Left lung (tissue), 10 donors: ENCODE results near the gene NGF. TPM values are rescaled to one million over a fixed set of nuclear protein-coding genes. Genes with fewer than 3 reads are reported as not detected.
A peak's percentile ranks its signal among the peaks of the same experiment; 100 is the strongest.

ENCODE experiments used
- ATAC-seq: fragments of 200-7000 bp; cut with Tn5 transposase; one replicate; pipeline ENCODE4 v1.9.1; 2020; ENCODE audit warnings: moderate library complexity
- DNase-seq, 4 donors: peaks; one replicate each; pipeline ENCODE4 v3.0.0-alpha.2; 2013 to 2020
- H3K27ac ChIP-seq, 2 donors: fragments of 200-600 bp; sonication (generic) in 1 of 2; one replicate each; pipeline versions ENCODE4 v1.5.0 to v1.8.0; 2020 to 2021
- H3K27me3 ChIP-seq, 2 donors: fragments of 200-600 bp; sonication (generic) in 1 of 2; one replicate each; pipeline versions ENCODE4 v1.5.0 to v1.8.0; 2020 to 2021
- H3K36me3 ChIP-seq, 2 donors: fragments of 200-600 bp; sonication (generic) in 1 of 2; one replicate each; pipeline versions ENCODE4 v1.5.0 to v1.8.0; 2020 to 2021
- H3K4me1 ChIP-seq, 2 donors: fragments of 200-600 bp; one replicate each; pipeline ENCODE4 v1.8.0; 2021
- H3K4me3 ChIP-seq, 2 donors: fragments of 200-600 bp; sonication (generic) in 1 of 2; one replicate each; pipeline versions ENCODE4 v1.5.0 to v1.8.0; 2020 to 2021; ENCODE audit warnings: mild to moderate bottlenecking in 1 of 2
- H3K9me3 ChIP-seq, 2 donors: fragments of 200-600 bp; sonication (generic) in 1 of 2; one replicate each; pipeline versions ENCODE4 v1.5.0 to v1.8.0; 2020 to 2021
- intact Hi-C, 2 donors: fragments of 100-400 bp; cut with DNase I; formaldehyde crosslinking; loops; one replicate each; pipeline versions ENCODE4 v1.11.2 to v1.14.2; 2022
- polyA plus RNA-seq, 6 donors: library from polyadenylated mRNA; unstranded; fragments of 120-200 nt; gene quantifications; one replicate each; pipeline ENCODE4 v1.2.1, GENCODE V29; 2013; ENCODE audit not compliant: insufficient read length in 6 of 6
- total RNA-seq, 2 donors: library from RNA; stranded (reverse); fragmentation: NEBNext Ultra II Directional; extraction: Animal tissue kit (Norgen Biotek cat#: 25700); gene quantifications; one replicate each; pipeline ENCODE4 v1.2.1, GENCODE V29; 2021
- TF ChIP-seq, protein P1 (sequence below), 2 donors: fragments of 200-600 bp; sonication (generic) in 1 of 2; IDR thresholded peaks; one replicate each; pipeline versions ENCODE4 v1.5.0 to v1.8.0; 2021; ENCODE audit warnings: antibody characterized with exemption in 2 of 2
- donor health status: DM: no; HTN: yes; CAD: no.
- donor health status: DM: no; HTN: no; CAD: no.

The NGF gene
- total and polyA plus RNA-seq, 8 donors: 0.66 to 1.3 (median 0.87) TPM

DNA sequence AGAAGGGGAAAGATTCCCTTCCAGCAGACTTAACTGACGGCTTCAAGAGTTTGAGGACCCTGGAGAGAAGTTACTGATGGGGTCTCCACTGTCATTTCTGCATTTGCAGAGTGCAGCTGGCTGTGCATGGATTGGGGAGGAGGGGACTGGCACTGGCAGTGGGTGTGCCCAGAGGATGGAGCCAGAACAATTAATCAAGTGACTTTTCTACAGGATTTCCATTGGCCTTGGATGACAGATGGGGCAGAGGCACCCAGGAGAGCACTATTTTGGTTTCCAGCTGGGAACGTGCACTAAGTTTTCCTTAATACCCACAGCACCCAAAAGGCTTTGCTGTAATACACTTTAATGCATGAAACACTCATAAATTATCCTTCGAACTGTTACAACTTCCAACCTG is 1.3 kb downstream of the NGF start:
- H3K27ac ChIP-seq: no peak overlapping the region
- no peaks in the 10 kb centered on the region for H3K36me3 ChIP-seq
- H3K4me3 ChIP-seq: no peak overlapping the region
- peaks cover 0 to 23% of the 10 kb centered on the region in 2 donors for H3K4me1 ChIP-seq
- ATAC-seq (no peak), DNase-seq (no peak)
- intact Hi-C loops: no loop called here
- TF ChIP-seq, protein P1, sequence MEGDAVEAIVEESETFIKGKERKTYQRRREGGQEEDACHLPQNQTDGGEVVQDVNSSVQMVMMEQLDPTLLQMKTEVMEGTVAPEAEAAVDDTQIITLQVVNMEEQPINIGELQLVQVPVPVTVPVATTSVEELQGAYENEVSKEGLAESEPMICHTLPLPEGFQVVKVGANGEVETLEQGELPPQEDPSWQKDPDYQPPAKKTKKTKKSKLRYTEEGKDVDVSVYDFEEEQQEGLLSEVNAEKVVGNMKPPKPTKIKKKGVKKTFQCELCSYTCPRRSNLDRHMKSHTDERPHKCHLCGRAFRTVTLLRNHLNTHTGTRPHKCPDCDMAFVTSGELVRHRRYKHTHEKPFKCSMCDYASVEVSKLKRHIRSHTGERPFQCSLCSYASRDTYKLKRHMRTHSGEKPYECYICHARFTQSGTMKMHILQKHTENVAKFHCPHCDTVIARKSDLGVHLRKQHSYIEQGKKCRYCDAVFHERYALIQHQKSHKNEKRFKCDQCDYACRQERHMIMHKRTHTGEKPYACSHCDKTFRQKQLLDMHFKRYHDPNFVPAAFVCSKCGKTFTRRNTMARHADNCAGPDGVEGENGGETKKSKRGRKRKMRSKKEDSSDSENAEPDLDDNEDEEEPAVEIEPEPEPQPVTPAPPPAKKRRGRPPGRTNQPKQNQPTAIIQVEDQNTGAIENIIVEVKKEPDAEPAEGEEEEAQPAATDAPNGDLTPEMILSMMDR (IDR thresholded peaks at IDR 0.05): no peak
- H3K9me3 ChIP-seq: no peaks in the 10 kb centered on the region
- H3K27me3 ChIP-seq: peaks cover 16 to 42% of the 10 kb centered on the region in 2 donors

DNA sequence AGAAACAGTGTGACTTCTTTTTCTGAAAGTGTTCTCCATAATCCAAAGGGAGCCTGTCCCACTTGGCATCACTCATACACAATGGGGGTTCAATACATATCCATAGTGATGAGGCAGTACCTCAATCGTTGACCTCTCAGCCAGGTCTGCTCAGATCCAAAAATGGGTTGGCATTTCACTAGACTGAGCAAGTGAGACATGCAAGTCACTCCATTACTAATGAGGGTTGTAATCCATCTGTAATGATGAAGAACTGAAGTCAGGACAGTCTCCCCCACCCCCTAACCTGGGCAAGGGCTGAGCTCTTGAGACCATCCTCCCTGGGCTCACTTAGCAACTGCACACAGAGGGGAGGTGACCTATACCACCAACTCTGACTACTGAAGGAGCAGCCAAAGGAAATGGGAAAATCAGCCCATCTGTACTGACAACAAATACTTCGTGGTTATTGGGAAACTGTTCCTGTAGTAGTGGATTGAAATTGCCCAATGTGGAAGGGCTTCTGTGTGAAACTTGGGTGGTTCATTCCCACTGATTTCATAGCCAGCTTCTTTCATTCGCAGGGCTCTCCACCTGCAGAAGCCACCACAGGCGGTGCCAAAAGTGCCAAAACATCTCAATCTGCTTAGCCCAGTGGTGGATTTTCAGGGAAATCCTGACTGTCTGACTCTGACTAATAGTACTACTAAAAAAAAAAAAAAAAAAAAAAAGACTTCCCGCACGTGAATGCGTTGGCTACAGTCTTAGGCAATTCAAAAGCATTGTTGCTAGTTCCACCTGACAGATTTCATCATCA is 5.0 kb downstream of the NGF start:
- intact Hi-C loops: no loop called here
- Histone ChIP-seq H3K36me3 (no peaks in the 10 kb centered on the region), H3K9me3 (no peaks in the 10 kb centered on the region), H3K4me3 (no peak overlapping the region), H3K27ac (no peak overlapping the region), H3K4me1 (peaks cover 0 to 23% of the 10 kb centered on the region in 2 donors), H3K27me3 (peaks cover 8 to 25% of the 10 kb centered on the region in 2 donors)
- TF ChIP-seq, protein P1 (IDR thresholded peaks at IDR 0.05): no peak
- DNase-seq (no peak), ATAC-seq (no peak)

DNA sequence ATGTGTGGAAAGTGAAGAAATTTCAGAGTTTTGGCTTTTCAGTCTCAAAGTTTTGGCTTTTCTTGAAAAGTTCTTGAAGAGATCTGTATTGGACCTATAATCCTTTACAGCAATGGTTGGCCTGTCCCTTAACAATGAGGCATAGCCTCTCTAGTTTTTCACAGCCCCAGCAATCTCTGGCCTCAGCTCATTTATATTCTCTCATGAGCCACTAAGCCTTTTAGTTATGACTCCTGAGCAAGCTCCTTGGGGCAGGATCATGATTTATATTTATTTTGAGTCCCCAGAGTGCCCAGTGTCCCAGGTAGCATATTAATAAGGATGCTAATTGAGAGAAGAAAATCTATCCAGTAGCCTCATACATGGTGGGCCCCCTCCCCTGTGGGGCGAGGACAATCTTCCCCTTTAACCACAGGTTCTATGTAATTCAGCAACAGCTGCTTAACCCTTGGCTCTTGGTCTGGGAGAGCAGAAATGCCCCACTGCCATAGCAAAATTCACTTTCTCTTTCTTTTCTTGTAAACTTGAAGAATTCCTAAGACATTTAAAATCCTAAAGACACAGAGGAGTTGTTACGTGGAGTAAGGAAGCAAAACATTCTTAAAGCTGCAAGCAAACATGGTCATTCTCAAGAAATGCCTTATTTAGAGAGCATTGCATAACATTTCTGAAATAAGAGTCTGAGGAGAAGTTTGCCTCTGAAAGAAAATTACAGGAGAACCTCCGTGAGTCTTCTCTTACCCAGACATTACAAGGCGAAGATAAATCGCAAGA is 6.3 kb downstream of the NGF start:
- H3K36me3 ChIP-seq: no peaks in the 10 kb centered on the region
- H3K4me3 ChIP-seq: no peak overlapping the region
- TF ChIP-seq, protein P1 (IDR thresholded peaks at IDR 0.05): no peak
- peaks cover 0 to 18% of the 10 kb centered on the region in 2 donors for H3K4me1 ChIP-seq
- H3K9me3 ChIP-seq: no peaks in the 10 kb centered on the region
- H3K27me3 ChIP-seq: peaks cover 0 to 12% of the 10 kb centered on the region in 2 donors
- DNase-seq (no peak), ATAC-seq (peak; percentile 52)
- no peak overlapping the region for H3K27ac ChIP-seq
- intact Hi-C loops: no loop called here

DNA sequence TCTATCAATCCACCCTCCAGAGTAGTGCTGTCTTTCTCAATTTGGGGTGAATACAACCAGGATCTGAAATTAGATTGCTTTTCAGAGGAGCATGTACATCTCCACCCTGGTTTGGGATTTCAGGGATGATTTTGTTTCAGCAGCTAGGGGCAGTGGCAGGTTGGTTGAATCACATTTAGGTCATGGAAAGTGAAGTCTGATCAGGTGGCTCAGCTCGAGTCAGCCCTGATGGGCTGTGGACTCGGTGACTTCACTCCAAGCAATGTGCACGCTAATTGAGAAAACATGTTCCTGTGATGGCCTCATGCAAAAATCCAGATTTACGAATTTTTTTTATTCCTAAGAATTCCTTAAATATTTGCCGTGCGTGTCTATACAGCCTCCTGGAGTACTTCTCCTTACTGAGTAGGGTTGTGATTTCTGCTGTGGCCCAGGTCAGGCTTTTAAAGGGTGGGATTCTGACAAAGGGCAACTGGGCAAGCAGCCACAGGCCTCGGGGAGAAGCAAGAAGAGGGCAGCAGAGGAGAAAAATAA is 7.5 kb downstream of the NGF start:
- peaks cover 0 to under 1% of the 10 kb centered on the region in 2 donors for H3K27me3 ChIP-seq
- H3K9me3 ChIP-seq: no peaks in the 10 kb centered on the region
- intact Hi-C loops: no loop called here
- no peak overlapping the region for H3K27ac ChIP-seq
- ATAC-seq (no peak), DNase-seq (no peak)
- TF ChIP-seq, protein P1 (IDR thresholded peaks at IDR 0.05): no peak
- no peaks in the 10 kb centered on the region for H3K36me3 ChIP-seq
- peaks cover 0 to 18% of the 10 kb centered on the region in 2 donors for H3K4me1 ChIP-seq
- H3K4me3 ChIP-seq: no peak overlapping the region

DNA sequence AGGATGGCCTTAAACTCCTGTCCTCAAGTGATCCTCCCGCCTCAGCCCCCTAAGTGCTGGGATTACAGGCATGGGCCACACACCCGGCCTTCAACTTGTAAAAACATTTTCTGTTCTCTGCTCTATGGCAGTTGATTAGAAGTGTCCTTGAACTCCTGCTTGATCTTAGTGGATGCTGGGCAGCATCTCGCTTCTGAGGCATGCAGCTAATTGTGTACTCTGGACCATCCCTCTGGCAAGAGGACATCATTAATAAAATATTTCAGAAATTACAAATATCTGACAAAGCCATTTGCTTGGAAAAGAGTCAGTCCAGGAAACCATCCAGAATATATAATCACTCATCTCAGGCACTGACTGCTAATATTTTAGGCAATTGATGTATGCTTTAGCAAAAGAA is 8.1 kb downstream of the NGF start:
- Histone ChIP-seq H3K4me1 (peaks cover 0 to 18% of the 10 kb centered on the region in 2 donors), H3K9me3 (no peaks in the 10 kb centered on the region), H3K36me3 (no peaks in the 10 kb centered on the region), H3K27me3 (no peaks in the 10 kb centered on the region), H3K4me3 (no peak overlapping the region), H3K27ac (no peak overlapping the region)
- no peak for DNase-seq
- peak; percentile 11 for ATAC-seq
- TF ChIP-seq, protein P1 (IDR thresholded peaks at IDR 0.05): no peak
- intact Hi-C loops: no loop called here
